GM18511 (cell line): ENCODE measurements around the gene KRTAP1-4.
"Not testable (repeated sequence)": the region's sequence is repeated elsewhere in the genome, so short reads cannot be mapped to it uniquely, and the experiment has no call there.

ENCODE experiments used
- ATAC-seq: cut with Tn5 transposase; IDR thresholded peaks from one replicate; pipeline ENCODE4 v1.9.1; 2021; ENCODE audit warnings: mild to moderate bottlenecking, moderate library complexity; ENCODE audit not compliant: unreplicated experiment

Gene KRTAP1-4

GRCh38 chr17:41048441-41048840, 18.4 kb upstream of the KRTAP1-4 start:
- no peak for ATAC-seq

- not testable (repeated sequence) for ATAC-seq
Observed at GRCh38 chr17:41046735-41047465, 16.9 kb upstream of the KRTAP1-4 start, which contains the start of gene KRTAP2-1. Gene KRTAP2-1 (minus strand): TSS chr17:41047316. CDS start chr17:41047267, 49 bp downstream.

- no peak for ATAC-seq
Observed at GRCh38 chr17:41042953-41043352, 13.0 kb upstream of the KRTAP1-4 start.

GRCh38 chr17:41040783-41041571, 11.0 kb upstream of the KRTAP1-4 start, which contains the start of gene KRTAP1-1:
Gene KRTAP1-1 (minus strand): TSS chr17:41041450. CDS start chr17:41041397, 53 bp downstream.
- ATAC-seq, result not testable (repeated sequence)

GRCh38 chr17:41037853-41038350, 7.9 kb upstream of the KRTAP1-4 start:
- ATAC-seq, result no peak

GRCh38 chr17:41034346-41034935, 4.4 kb upstream of the KRTAP1-4 start, which contains the start of gene KRTAP1-3:
Gene KRTAP1-3 (minus strand): TSS chr17:41034874. CDS start chr17:41034821, 53 bp downstream.
- ATAC-seq, result not testable (repeated sequence)

DNA sequence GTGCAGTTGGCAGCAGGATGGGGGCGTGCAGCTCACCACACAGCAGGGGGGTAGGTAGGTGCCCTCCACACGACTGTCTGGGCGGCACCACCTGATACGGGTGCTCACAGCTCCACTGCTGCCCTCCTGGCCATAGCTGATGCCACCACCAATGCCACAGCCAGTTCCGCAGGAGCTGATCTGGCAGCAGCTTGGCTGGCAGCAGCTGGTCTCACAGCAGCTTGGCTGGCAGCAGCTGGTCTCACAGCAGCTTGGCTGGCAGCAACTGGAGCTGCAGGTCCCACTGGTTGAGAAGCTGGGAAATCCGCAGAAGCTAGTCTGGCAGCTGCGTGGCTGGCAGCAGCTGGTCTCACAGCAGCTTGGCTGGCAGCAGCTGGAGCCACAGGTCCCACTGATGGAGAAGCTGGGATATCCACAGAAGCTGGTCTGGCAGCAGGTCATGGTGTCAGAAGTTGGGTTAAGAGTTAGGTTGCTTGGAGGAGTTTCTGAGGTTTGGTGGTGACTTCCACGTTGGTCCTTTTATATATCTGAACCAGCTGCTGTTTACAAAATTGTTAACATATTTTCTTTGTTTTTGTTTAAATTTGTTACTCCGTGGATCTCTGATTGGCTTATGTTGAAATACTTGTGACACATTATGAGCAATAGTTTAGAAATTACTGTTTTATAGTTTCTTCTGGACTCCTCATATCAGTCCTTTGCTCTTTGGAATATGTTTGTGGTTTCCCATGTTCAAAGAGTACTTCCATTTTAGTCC, 3.1 kb downstream of the KRTAP1-4 start, which contains the start of gene KRTAP1-5:
Gene KRTAP1-5, minus strand, starts transcription at position 494 of the 757 bp plus-strand sequence. Its CDS starts 53 bp downstream, at position 441.
- ATAC-seq, result no peak

- ATAC-seq, result no peak
Observed at GRCh38 chr17:41024697-41025096, 5.3 kb downstream of the KRTAP1-4 start.

DNA sequence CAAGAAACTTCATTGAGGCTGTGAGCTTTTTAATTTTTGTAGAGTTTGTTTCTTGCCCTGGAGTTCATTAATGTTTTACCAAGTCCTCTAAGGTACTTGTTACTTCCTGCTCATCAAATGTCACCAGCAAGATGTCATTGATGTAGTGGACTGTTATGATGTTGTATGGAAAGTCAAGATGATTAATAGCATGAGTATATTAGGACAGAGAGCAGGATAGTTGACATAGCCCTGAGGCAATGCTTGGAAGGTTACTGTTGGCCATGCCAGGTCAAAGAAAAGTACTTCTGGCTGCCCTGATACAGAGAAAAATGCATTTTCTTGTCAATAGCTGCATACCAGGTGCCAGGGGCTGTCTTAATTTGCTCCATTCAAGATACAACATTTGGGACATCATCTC, 9.7 kb downstream of the KRTAP1-4 start:
- no peak for ATAC-seq

DNA sequence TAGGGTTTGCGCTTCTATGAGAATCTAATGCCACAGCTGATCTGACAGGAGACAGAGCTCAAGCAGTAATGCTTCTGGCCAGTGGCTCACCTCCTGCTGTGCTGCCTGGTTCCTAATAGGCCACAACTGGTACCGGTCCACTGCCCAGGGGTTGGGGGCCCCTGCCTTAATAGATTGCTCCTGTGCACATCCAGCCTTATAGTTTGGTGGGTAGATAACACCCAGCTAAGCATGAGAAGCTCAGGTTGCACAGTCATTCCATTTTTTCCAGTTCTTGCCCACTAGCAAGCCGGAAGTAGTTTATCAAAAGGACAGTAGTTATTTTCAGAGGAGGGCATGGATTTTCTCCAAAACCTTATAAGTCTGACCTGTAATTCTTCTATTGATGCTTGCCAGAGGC, 10.6 kb downstream of the KRTAP1-4 start:
- ATAC-seq, result no peak

GRCh38 chr17:41018541-41018940, 11.5 kb downstream of the KRTAP1-4 start:
- ATAC-seq, result no peak

GRCh38 chr17:41016578-41017215, 13.3 kb downstream of the KRTAP1-4 start:
- no peak for ATAC-seq

- ATAC-seq, result no peak
Observed at GRCh38 chr17:41015454-41015853, 14.5 kb downstream of the KRTAP1-4 start.

GRCh38 chr17:41013606-41014005, 16.4 kb downstream of the KRTAP1-4 start:
- no peak for ATAC-seq

DNA sequence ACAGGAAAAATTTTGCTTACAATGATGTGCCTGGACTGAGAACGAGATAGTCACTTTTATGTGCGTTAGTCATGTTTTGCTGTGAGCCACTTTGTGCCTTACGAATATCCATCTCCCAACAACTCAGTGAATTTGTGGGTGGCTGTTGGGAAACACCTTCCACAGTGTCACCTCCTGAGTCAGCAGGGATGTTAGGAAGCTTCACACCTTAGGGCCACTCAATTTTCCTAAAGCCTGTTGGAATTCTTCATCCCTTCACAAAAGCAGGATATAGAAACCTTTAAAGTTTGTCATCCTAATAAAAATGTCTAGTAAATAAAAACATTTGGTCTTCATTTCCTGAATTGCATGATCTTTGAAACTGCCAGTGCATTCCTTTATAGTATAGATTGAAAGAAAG, 16.8 kb downstream of the KRTAP1-4 start:
- no peak for ATAC-seq

- no peak for ATAC-seq
Observed at GRCh38 chr17:41012326-41013120, 17.5 kb downstream of the KRTAP1-4 start.

- no peak for ATAC-seq
Observed at GRCh38 chr17:41010441-41010840, 19.6 kb downstream of the KRTAP1-4 start.

- ATAC-seq, result no peak
Observed at GRCh38 chr17:41009936-41010335, 20.1 kb downstream of the KRTAP1-4 start.

DNA sequence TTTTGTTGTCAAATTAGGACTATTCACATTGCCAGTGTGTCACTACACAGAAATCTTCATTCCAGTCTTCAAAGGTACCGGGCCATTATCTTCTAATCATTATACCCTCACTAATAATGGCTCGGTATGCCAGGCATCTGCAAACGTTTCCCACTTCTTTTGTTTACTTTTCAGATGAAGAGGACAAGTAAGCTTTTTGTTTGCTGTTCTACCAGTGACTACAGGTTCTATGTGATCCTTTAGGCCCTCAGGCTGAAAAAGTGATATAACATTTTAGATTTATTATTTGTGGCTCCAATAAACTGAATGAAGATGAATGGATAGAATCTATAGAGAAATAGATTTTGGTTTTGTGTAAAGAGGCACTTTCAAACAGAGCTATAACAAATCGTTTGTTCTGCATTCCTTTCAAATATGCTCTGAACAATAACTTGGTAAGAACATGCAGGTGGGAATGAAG, 20.7 kb downstream of the KRTAP1-4 start:
- no peak for ATAC-seq
